PC-3 (cell line): ENCODE measurements around the gene ELMO2.

ENCODE experiments used
- CTCF ChIP-seq: fragments of 300-600 bp; sonication (generic); conservative IDR thresholded peaks from 2 replicates; pipeline ENCODE4 v1.5.1; 2017; ENCODE audit warnings: antibody characterized with exemption, low read depth, mild to moderate bottlenecking, low read length
- EZH2phosphoT487 ChIP-seq: fragments of 300-600 bp; sonication (generic); IDR thresholded peaks from 2 replicates; pipeline ENCODE4 v1.6.1; 2018; ENCODE audit warnings: mild to moderate bottlenecking, antibody characterized with exemption, low read length, borderline replicate concordance

- TF ChIP-seq CTCF (no peak), EZH2phosphoT487 (no peak)
These were observed 21.0 kb upstream of the ELMO2 start for GRCh38 chr20:46427384-46427783.
